Measurements from ENCODE around the gene OPRD1. TPM values are rescaled to one million over a fixed set of nuclear protein-coding genes. Genes with fewer than 3 reads are reported as not detected.
"Not testable (repeated sequence)": the region's sequence is repeated elsewhere in the genome, so short reads cannot be mapped to it uniquely, and the experiment has no call there.

OPRD1 gene
- total and polyA plus RNA-seq, 4 donors, result 0.01 TPM; not detected in 3

DNA sequence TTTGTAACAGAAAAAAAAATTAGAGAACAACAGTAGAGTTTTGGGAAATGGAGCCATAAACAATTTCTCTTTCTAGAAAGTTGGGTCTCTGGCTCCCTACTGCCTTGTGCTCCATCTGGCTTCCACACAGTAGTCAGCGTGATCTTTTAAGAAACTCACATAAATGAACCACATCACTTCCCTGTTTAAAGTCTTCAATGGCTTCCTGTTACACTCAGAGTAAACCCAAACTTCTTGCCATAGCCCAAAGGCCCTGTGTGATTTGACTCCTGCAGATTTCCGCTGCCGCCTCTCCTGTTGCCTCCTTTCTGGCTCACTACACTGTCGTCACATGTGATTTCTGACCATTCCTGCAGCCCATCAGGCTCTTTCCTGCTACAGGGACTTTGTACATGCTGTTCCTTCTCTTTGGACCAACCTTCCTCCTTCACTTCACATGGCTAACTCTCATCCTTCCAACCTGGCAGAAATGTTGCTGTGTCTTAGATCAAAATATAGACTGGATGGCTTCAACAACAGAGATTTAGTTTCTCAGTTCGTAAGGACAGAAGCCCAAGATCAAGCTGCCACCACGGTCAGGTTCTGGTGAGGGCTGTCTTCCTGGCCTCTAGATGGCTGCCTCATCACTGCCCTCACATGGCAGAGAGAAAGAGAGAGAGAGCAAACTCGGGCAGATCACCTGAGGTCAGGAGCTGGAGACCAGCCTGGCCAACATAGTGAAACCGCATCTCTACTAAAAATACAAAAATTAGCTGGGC lies 34.0 kb downstream of the OPRD1 start:
- no peak overlapping the region for H3K27ac ChIP-seq (ENCODE audit: low read depth in 1 of 2, low read length in 2 of 2)
- H3K4me3 ChIP-seq (ENCODE audit: low read depth in 1 of 3, low read length in 3 of 3), result no peak overlapping the region
- no peaks in the 10 kb centered on the region for H3K4me1 ChIP-seq (ENCODE audit: control insufficient read depth in 4 of 4, insufficient read depth in 4 of 4, low read length in 3 of 4)
- TF ChIP-seq RXRA (IDR thresholded peaks at IDR 0.05) (peak in 1 of 2 donors; percentile 60), RAD21 (IDR thresholded peaks at IDR 0.05) (peak in 1 of 2 donors; percentile 21), HNF4A (conservative IDR thresholded peaks at IDR 0.05) (no peak)
- DNase-seq (ENCODE audit: low spot score), result no peak
- no peak overlapping the region for H3K9ac ChIP-seq (ENCODE audit: low read depth in 1 of 2, low read length in 2 of 2)
- H3K27me3 ChIP-seq (ENCODE audit: control insufficient read depth in 4 of 4, insufficient read depth in 4 of 4, low read length in 3 of 4), result no peaks in the 10 kb centered on the region
- no peaks in the 10 kb centered on the region for H3K36me3 ChIP-seq (ENCODE audit: control insufficient read depth in 4 of 4, insufficient read depth in 3 of 4, low read depth in 1 of 4, low read length in 3 of 4)
- H3K9me3 ChIP-seq (ENCODE audit: control insufficient read depth in 4 of 4, low read length in 3 of 4), result no peaks in the 10 kb centered on the region
- 83% methylated on average over 8 of the region's 8 CpGs for WGBS

DNA sequence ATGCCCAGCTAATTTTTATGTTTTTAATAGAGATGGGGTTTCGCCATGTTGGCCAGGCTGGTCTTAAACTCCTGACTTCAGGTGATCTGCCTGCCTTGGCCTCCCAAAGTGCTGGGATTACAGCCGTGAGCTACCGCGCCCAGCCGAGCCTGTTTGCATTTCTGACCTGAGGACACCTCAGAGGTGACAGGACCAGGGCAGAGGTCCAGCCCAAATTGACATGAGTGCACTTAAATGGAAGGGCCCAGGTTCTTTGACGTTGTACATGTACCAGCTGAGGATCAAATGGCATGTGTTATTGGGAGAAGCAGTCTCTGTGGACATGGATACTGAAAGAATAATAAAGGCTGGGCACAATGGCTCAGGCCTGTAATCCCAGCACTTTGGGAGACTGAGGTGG lies 35.2 kb downstream of the OPRD1 start:
- WGBS, result 94% methylated on average over 6 of the region's 6 CpGs
- not testable (repeated sequence) for H3K36me3 ChIP-seq (ENCODE audit: control insufficient read depth in 4 of 4, insufficient read depth in 3 of 4, low read depth in 1 of 4, low read length in 3 of 4); H3K4me3 ChIP-seq (ENCODE audit: low read depth in 1 of 3, low read length in 3 of 3); H3K9ac ChIP-seq (ENCODE audit: low read depth in 1 of 2, low read length in 2 of 2); DNase-seq (ENCODE audit: low spot score); H3K27me3 ChIP-seq (ENCODE audit: control insufficient read depth in 4 of 4, insufficient read depth in 4 of 4, low read length in 3 of 4); H3K4me1 ChIP-seq (ENCODE audit: control insufficient read depth in 4 of 4, insufficient read depth in 4 of 4, low read length in 3 of 4); H3K27ac ChIP-seq (ENCODE audit: low read depth in 1 of 2, low read length in 2 of 2); H3K9me3 ChIP-seq (ENCODE audit: control insufficient read depth in 4 of 4, low read length in 3 of 4)

DNA sequence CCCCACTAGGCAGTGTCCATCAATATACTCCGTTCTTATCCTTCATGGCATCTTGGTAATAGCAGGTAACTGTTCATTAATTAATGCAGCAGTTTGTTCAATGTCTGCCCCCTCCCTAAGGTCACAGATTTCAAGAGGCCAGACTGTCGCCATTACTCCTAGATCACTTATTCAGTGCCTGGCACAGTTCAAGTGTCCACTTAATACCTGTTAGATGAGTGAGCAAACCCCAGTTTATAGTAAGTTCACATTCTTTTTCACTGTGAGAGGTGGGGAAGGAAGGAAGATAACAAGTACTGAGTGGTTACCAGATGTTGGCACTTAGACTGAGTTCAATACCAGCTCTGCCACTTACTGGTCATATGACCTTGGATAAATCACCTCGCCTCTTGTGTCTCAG lies 36.4 kb downstream of the OPRD1 start:
- no peak overlapping the region for H3K27ac ChIP-seq (ENCODE audit: low read depth in 1 of 2, low read length in 2 of 2)
- no peaks in the 10 kb centered on the region for H3K36me3 ChIP-seq (ENCODE audit: control insufficient read depth in 4 of 4, insufficient read depth in 3 of 4, low read depth in 1 of 4, low read length in 3 of 4)
- TF ChIP-seq, protein P1, sequence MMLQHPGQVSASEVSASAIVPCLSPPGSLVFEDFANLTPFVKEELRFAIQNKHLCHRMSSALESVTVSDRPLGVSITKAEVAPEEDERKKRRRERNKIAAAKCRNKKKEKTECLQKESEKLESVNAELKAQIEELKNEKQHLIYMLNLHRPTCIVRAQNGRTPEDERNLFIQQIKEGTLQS (IDR thresholded peaks at IDR 0.05), result no peak
- TF ChIP-seq, protein P2, sequence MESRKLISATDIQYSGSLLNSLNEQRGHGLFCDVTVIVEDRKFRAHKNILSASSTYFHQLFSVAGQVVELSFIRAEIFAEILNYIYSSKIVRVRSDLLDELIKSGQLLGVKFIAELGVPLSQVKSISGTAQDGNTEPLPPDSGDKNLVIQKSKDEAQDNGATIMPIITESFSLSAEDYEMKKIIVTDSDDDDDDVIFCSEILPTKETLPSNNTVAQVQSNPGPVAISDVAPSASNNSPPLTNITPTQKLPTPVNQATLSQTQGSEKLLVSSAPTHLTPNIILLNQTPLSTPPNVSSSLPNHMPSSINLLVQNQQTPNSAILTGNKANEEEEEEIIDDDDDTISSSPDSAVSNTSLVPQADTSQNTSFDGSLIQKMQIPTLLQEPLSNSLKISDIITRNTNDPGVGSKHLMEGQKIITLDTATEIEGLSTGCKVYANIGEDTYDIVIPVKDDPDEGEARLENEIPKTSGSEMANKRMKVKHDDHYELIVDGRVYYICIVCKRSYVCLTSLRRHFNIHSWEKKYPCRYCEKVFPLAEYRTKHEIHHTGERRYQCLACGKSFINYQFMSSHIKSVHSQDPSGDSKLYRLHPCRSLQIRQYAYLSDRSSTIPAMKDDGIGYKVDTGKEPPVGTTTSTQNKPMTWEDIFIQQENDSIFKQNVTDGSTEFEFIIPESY (IDR thresholded peaks at IDR 0.05), result no peak
- TF ChIP-seq JUND (IDR thresholded peaks at IDR 0.05), result no peak
- TF ChIP-seq GABPA (IDR thresholded peaks at IDR 0.05 in 1 of 2, conservative IDR thresholded peaks at IDR 0.05 in 1 of 2), result no peak
- TF ChIP-seq, protein P3, sequence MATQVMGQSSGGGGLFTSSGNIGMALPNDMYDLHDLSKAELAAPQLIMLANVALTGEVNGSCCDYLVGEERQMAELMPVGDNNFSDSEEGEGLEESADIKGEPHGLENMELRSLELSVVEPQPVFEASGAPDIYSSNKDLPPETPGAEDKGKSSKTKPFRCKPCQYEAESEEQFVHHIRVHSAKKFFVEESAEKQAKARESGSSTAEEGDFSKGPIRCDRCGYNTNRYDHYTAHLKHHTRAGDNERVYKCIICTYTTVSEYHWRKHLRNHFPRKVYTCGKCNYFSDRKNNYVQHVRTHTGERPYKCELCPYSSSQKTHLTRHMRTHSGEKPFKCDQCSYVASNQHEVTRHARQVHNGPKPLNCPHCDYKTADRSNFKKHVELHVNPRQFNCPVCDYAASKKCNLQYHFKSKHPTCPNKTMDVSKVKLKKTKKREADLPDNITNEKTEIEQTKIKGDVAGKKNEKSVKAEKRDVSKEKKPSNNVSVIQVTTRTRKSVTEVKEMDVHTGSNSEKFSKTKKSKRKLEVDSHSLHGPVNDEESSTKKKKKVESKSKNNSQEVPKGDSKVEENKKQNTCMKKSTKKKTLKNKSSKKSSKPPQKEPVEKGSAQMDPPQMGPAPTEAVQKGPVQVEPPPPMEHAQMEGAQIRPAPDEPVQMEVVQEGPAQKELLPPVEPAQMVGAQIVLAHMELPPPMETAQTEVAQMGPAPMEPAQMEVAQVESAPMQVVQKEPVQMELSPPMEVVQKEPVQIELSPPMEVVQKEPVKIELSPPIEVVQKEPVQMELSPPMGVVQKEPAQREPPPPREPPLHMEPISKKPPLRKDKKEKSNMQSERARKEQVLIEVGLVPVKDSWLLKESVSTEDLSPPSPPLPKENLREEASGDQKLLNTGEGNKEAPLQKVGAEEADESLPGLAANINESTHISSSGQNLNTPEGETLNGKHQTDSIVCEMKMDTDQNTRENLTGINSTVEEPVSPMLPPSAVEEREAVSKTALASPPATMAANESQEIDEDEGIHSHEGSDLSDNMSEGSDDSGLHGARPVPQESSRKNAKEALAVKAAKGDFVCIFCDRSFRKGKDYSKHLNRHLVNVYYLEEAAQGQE (IDR thresholded peaks at IDR 0.05), result no peak
- no peak for TF ChIP-seq RXRA (IDR thresholded peaks at IDR 0.05)
- no peak for TF ChIP-seq FOXA1 (IDR thresholded peaks at IDR 0.05)
- TF ChIP-seq, protein P4, sequence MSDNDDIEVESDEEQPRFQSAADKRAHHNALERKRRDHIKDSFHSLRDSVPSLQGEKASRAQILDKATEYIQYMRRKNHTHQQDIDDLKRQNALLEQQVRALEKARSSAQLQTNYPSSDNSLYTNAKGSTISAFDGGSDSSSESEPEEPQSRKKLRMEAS (IDR thresholded peaks at IDR 0.05), result no peak
- no peaks in the 10 kb centered on the region for H3K27me3 ChIP-seq (ENCODE audit: control insufficient read depth in 4 of 4, insufficient read depth in 4 of 4, low read length in 3 of 4)
- no peak overlapping the region for H3K4me3 ChIP-seq (ENCODE audit: low read depth in 1 of 3, low read length in 3 of 3)
- DNase-seq (ENCODE audit: low spot score), result no peak
- H3K9ac ChIP-seq (ENCODE audit: low read depth in 1 of 2, low read length in 2 of 2), result no peak overlapping the region
- H3K4me1 ChIP-seq (ENCODE audit: control insufficient read depth in 4 of 4, insufficient read depth in 4 of 4, low read length in 3 of 4), result no peaks in the 10 kb centered on the region
- 93% methylated on average over 3 of the region's 3 CpGs for WGBS
- no peaks in the 10 kb centered on the region for H3K9me3 ChIP-seq (ENCODE audit: control insufficient read depth in 4 of 4, low read length in 3 of 4)
